BLaER1 treated with 17β-estradiol and CSF1 and Interleukin-3, amounts not matched to agents 10 nM and 100 nM (cell line): Measurements from ENCODE around the gene SLC28A1.

ENCODE experiments used
- H3K27ac ChIP-seq, 11 experiments: shearing (Covaris generic); formaldehyde crosslinking; 2 replicates each; pipeline ENCODE4 v1.8.1; 2022
- H3K27me3 ChIP-seq, 11 experiments: shearing (Covaris generic); formaldehyde crosslinking; 2 replicates each; pipeline ENCODE4 v1.8.1; 2022
- H3K36me3 ChIP-seq, 11 experiments: shearing (Covaris generic); formaldehyde crosslinking; 2 replicates each; pipeline ENCODE4 v1.8.1; 2022
- H3K4me1 ChIP-seq, 10 experiments: shearing (Covaris generic); formaldehyde crosslinking; 2 replicates each; pipeline ENCODE4 v1.8.1; 2022
- H3K4me2 ChIP-seq, 11 experiments: shearing (Covaris generic); formaldehyde crosslinking; 2 replicates each; pipeline ENCODE4 v1.8.1; 2022
- H3K4me3 ChIP-seq, 10 experiments: shearing (Covaris generic); formaldehyde crosslinking; 2 replicates each; pipeline ENCODE4 v1.8.1; 2022
- H3K9ac ChIP-seq, 11 experiments: shearing (Covaris generic); formaldehyde crosslinking; 2 replicates each; pipeline ENCODE4 v1.8.1; 2022
- H3K9me3 ChIP-seq, 11 experiments: shearing (Covaris generic); formaldehyde crosslinking; replicated peaks in 1 of 11; 2 replicates each; pipeline ENCODE4 v1.8.1; 2022
- H4K20me1 ChIP-seq, 11 experiments: shearing (Covaris generic); formaldehyde crosslinking; 2 replicates each; pipeline ENCODE4 v1.8.1; 2022
- Cebpa-rat ChIP-seq, 11 experiments: shearing (Covaris generic); IDR thresholded peaks; 2 replicates each; pipeline ENCODE4 v1.8.1; 2022

SLC28A1 gene

GRCh38 chr15:84973492-84974460 lies 89.3 kb downstream of the SLC28A1 start:
- Histone ChIP-seq H3K4me2 (peak overlapping the region in 2 of 11 experiments; percentile 18 to 29; a peak in 3 of 22 replicates), H3K36me3 (no peaks in the 10 kb centered on the region), H3K27ac (no peak overlapping the region), H4K20me1 (no peaks in the 10 kb centered on the region; a peak in 1 of 22 replicates), H3K9me3 (peaks cover 0 to 2% (median 0%) of the 10 kb centered on the region in 11 experiments; a peak in 4 of 22 replicates), H3K4me3 (no peak overlapping the region), H3K9ac (no peak overlapping the region), H3K27me3 (peaks cover 0 to 12% (median 6%) of the 10 kb centered on the region in 11 experiments; a peak in 16 of 22 replicates), H3K4me1 (peaks cover 0 to 16% (median 0%) of the 10 kb centered on the region in 10 experiments; a peak in 7 of 20 replicates)
- no peak for TF ChIP-seq Cebpa-rat (IDR thresholded peaks at IDR 0.05)

GRCh38 chr15:84975871-84976351 lies 91.4 kb downstream of the SLC28A1 start:
- H3K36me3 ChIP-seq = no peaks in the 10 kb centered on the region
- no peak overlapping the region for H3K27ac ChIP-seq
- no peak overlapping the region for H3K4me3 ChIP-seq
- no peaks in the 10 kb centered on the region for H3K9me3 ChIP-seq
- peaks cover 0 to 17% (median 6%) of the 10 kb centered on the region in 10 experiments; a peak in 13 of 20 replicates for H3K4me1 ChIP-seq
- no peak overlapping the region for H3K9ac ChIP-seq
- H3K27me3 ChIP-seq = peaks cover 6 to 26% (median 19%) of the 10 kb centered on the region in 11 experiments; a peak in 21 of 22 replicates
- TF ChIP-seq Cebpa-rat (IDR thresholded peaks at IDR 0.05) = no peak
- H4K20me1 ChIP-seq = no peaks in the 10 kb centered on the region; a peak in 1 of 22 replicates
- no peak overlapping the region for H3K4me2 ChIP-seq

GRCh38 chr15:84976746-84977345 lies 92.4 kb downstream of the SLC28A1 start:
- no peak for TF ChIP-seq Cebpa-rat (IDR thresholded peaks at IDR 0.05)
- Histone ChIP-seq H3K36me3 (no peaks in the 10 kb centered on the region), H3K9ac (no peak overlapping the region), H3K4me2 (no peak overlapping the region), H3K4me1 (peaks cover 0 to 17% (median 7%) of the 10 kb centered on the region in 10 experiments; a peak in 15 of 20 replicates), H3K27me3 (peaks cover 6 to 34% (median 25%) of the 10 kb centered on the region in 11 experiments; a peak in 21 of 22 replicates), H3K9me3 (no peaks in the 10 kb centered on the region), H3K4me3 (no peak overlapping the region), H4K20me1 (peaks cover 0 to 5% (median 0%) of the 10 kb centered on the region in 11 experiments; a peak in 7 of 22 replicates), H3K27ac (no peak overlapping the region)

GRCh38 chr15:84979651-84980050 lies 95.2 kb downstream of the SLC28A1 start:
- Histone ChIP-seq H4K20me1 (peaks cover 10 to 33% (median 25%) of the 10 kb centered on the region in 11 experiments; a peak in 21 of 22 replicates), H3K4me1 (peaks cover 16 to 32% (median 24%) of the 10 kb centered on the region in 10 experiments; a peak in 18 of 20 replicates), H3K9me3 (no peaks in the 10 kb centered on the region), H3K36me3 (no peaks in the 10 kb centered on the region), H3K9ac (no peak overlapping the region), H3K27ac (no peak overlapping the region), H3K4me3 (peak overlapping the region in 7 of 10 experiments; percentile 73 to 92 (median 87); a peak in 10 of 20 replicates), H3K27me3 (peaks cover 27 to 62% (median 53%) of the 10 kb centered on the region in 11 experiments), H3K4me2 (peak overlapping the region; percentile 77 to 93 (median 85))
- TF ChIP-seq Cebpa-rat (IDR thresholded peaks at IDR 0.05) = no peak

GRCh38 chr15:84980196-84981053 lies 96.0 kb downstream of the SLC28A1 start:
- Histone ChIP-seq H3K36me3 (0 out of 22 replicates have a peak, but pooled peaks cover 0 to under 1% (median 0%) of the 10 kb centered on the region in 11 experiments), H3K27me3 (peaks cover 27 to 65% (median 57%) of the 10 kb centered on the region in 11 experiments), H3K9me3 (no peaks in the 10 kb centered on the region), H4K20me1 (peaks cover 10 to 38% (median 32%) of the 10 kb centered on the region in 11 experiments), H3K4me1 (peaks cover 16 to 36% (median 24%) of the 10 kb centered on the region in 10 experiments; a peak in 18 of 20 replicates), H3K27ac (peak overlapping the region; percentile 78 to 91 (median 85)), H3K4me3 (peak overlapping the region; percentile 69 to 92 (median 86)), H3K4me2 (peak overlapping the region; percentile 77 to 93 (median 85)), H3K9ac (peak overlapping the region; percentile 75 to 92 (median 85))
- no peak for TF ChIP-seq Cebpa-rat (IDR thresholded peaks at IDR 0.05)

- Histone ChIP-seq H3K9me3 (no peaks in the 10 kb centered on the region), H3K4me1 (peaks cover 16 to 36% (median 24%) of the 10 kb centered on the region in 10 experiments; a peak in 18 of 20 replicates), H3K9ac (peak overlapping the region; percentile 75 to 92 (median 85)), H3K27ac (peak overlapping the region; percentile 78 to 91 (median 85)), H3K27me3 (peaks cover 27 to 65% (median 57%) of the 10 kb centered on the region in 11 experiments), H4K20me1 (peaks cover 10 to 46% (median 38%) of the 10 kb centered on the region in 11 experiments), H3K36me3 (0 out of 22 replicates have a peak, but pooled peaks cover 0 to 5% (median 0%) of the 10 kb centered on the region in 11 experiments), H3K4me2 (peak overlapping the region; percentile 77 to 93 (median 89)), H3K4me3 (peak overlapping the region; percentile 69 to 92 (median 86))
- TF ChIP-seq Cebpa-rat (IDR thresholded peaks at IDR 0.05) = no peak
Measured at GRCh38 chr15:84981054-84981710, 96.7 kb downstream of the SLC28A1 start.

GRCh38 chr15:84981711-84982300 lies 97.3 kb downstream of the SLC28A1 start, which contains the start of gene PDE8A:
TSS of gene PDE8A (plus strand) at chr15:84981856. CDS start at chr15:84982163, 307 bp downstream.
- Histone ChIP-seq H3K4me1 (peaks cover 16 to 36% (median 24%) of the 10 kb centered on the region in 10 experiments; a peak in 18 of 20 replicates), H3K27ac (peak within 1 kb of the TSS; percentile 78 to 91 (median 85))
- TF ChIP-seq Cebpa-rat (IDR thresholded peaks at IDR 0.05) = no peak

More at GRCh38 chr15:84981711-84982300, 97.3 kb downstream of the SLC28A1 start, which contains the start of gene PDE8A:
- Histone ChIP-seq H3K4me2 (peak within 1 kb of the TSS; percentile 77 to 93 (median 89)), H3K27me3 (peaks cover 27 to 65% (median 57%) of the 10 kb centered on the region in 11 experiments), H4K20me1 (peaks cover 10 to 51% (median 39%) of the 10 kb centered on the region in 11 experiments), H3K9ac (peak within 1 kb of the TSS; percentile 75 to 92 (median 85)), H3K4me3 (peak within 1 kb of the TSS; percentile 69 to 92 (median 86)), H3K9me3 (no peaks in the 10 kb centered on the region), H3K36me3 (0 out of 22 replicates have a peak, but pooled peaks cover 0 to 5% (median 0%) of the 10 kb centered on the region in 11 experiments)
